ENCODE data around the gene TRPM3. TPM values are rescaled to one million over a fixed set of nuclear protein-coding genes. Genes with fewer than 3 reads are reported as not detected.

TRPM3 gene
- total and polyA plus RNA-seq, 2 of the 13 experiments (the other 11 are each of a cell fraction or from before 2014, with no cell fraction given), result not detected

DNA sequence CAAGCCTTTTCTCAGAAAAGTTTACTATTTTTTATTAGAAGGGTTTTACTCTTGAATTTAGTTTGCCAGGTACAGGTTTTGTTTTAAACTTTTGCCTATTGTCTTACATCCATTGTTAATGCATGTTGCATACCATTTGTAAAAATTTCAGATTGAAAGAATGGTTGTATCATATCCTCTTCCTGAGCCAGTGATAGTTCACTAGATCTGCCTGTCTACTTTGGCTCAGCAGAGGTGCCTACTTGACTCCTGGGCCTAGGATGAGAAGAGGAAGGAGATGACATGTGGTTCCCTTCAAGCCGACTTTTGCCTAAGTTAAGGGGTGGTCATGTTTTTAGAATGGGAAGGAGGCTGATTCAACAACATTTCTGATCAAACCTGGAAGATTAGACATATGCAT, 232.9 kb downstream of the TRPM3 start:
- ChIA-PET CTCF (ENCODE audit: low intra/inter-chr PET ratio, low total read pairs) (no interaction called here), POLR2A (no interaction called here)
- in situ Hi-C loops (cut with HindIII; ENCODE audit: extremely low pct_ligation_motif_present, low pct_unique_long_range_greater_than_20kb) (no loop called here), intact Hi-C loops (cut with micrococcal nuclease; ENCODE audit: unreplicated experiment) (no loop called here)
- Histone ChIP-seq H3K4me1 (ENCODE audit: insufficient read depth, low read length) (no peaks in the 10 kb centered on the region), H3K4me2 (ENCODE audit: low read depth, low read length) (no peak overlapping the region), H3K9me3 (ENCODE audit: low read length) (no peaks in the 10 kb centered on the region), H3K27ac (ENCODE audit: extremely low read length, insufficient read depth, low read length) (no peak overlapping the region), H3K27me3 (ENCODE audit: control insufficient read depth in 1 of 2, insufficient read depth in 2 of 2, low read length in 2 of 2) (no peaks in the 10 kb centered on the region), H3K4me3 (replicated peaks in 1 of 3; ENCODE audit: insufficient read depth in 1 of 3, low read depth in 2 of 3, low read length in 3 of 3) (no peak overlapping the region), H3K79me2 (ENCODE audit: insufficient read depth, low read length) (no peaks in the 10 kb centered on the region), H4K20me1 (ENCODE audit: insufficient read depth, low read length) (no peaks in the 10 kb centered on the region), H3K36me3 (replicated peaks in 1 of 2; ENCODE audit: control insufficient read depth in 1 of 2, insufficient read depth in 2 of 2, low read length in 2 of 2) (no peaks in the 10 kb centered on the region), H3K9ac (ENCODE audit: insufficient read depth, low read depth, low read length) (no peak overlapping the region), H2AFZ (ENCODE audit: low read length) (no peak overlapping the region)
- ATAC-seq, result no peak
- FAIRE-seq, result no peak
- 0% methylated on average over 1 of the region's 1 CpG for WGBS (ENCODE audit: low lambda C conversion rate)
- no peak for DNase-seq (ENCODE audit: low spot score)
- BruUV-seq (replicated peaks), result no TSS peak
- TF ChIP-seq ZNF792 (CRISPR knock-in tag; IDR thresholded peaks at IDR 0.05) (no peak), ZNF776 (CRISPR knock-in tag; IDR thresholded peaks at IDR 0.05) (no peak), NKX3-1 (CRISPR knock-in tag; IDR thresholded peaks at IDR 0.05) (no peak), SP4 (CRISPR knock-in tag; IDR thresholded peaks at IDR 0.05) (no peak), RELA (CRISPR knock-in tag; IDR thresholded peaks at IDR 0.05) (no peak), CBX1 (IDR thresholded peaks at IDR 0.05; ENCODE audit: low read depth) (no peak), KDM1A (CRISPR knock-in tag; IDR thresholded peaks at IDR 0.05) (no peak), NCOR1 (IDR thresholded peaks at IDR 0.05; ENCODE audit: borderline replicate concordance, low read length) (no peak), ZNF260 (CRISPR knock-in tag; IDR thresholded peaks at IDR 0.05; ENCODE audit: borderline replicate concordance, low read depth) (no peak)
- TF ChIP-seq, protein P1, sequence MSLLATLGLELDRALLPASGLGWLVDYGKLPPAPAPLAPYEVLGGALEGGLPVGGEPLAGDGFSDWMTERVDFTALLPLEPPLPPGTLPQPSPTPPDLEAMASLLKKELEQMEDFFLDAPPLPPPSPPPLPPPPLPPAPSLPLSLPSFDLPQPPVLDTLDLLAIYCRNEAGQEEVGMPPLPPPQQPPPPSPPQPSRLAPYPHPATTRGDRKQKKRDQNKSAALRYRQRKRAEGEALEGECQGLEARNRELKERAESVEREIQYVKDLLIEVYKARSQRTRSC (CRISPR knock-in tag; IDR thresholded peaks at IDR 0.05; ENCODE audit: low read depth), result no peak
- TF ChIP-seq, protein P2, sequence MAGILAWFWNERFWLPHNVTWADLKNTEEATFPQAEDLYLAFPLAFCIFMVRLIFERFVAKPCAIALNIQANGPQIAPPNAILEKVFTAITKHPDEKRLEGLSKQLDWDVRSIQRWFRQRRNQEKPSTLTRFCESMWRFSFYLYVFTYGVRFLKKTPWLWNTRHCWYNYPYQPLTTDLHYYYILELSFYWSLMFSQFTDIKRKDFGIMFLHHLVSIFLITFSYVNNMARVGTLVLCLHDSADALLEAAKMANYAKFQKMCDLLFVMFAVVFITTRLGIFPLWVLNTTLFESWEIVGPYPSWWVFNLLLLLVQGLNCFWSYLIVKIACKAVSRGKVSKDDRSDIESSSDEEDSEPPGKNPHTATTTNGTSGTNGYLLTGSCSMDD (CRISPR knock-in tag; IDR thresholded peaks at IDR 0.05), result no peak
- TF ChIP-seq, protein P3, sequence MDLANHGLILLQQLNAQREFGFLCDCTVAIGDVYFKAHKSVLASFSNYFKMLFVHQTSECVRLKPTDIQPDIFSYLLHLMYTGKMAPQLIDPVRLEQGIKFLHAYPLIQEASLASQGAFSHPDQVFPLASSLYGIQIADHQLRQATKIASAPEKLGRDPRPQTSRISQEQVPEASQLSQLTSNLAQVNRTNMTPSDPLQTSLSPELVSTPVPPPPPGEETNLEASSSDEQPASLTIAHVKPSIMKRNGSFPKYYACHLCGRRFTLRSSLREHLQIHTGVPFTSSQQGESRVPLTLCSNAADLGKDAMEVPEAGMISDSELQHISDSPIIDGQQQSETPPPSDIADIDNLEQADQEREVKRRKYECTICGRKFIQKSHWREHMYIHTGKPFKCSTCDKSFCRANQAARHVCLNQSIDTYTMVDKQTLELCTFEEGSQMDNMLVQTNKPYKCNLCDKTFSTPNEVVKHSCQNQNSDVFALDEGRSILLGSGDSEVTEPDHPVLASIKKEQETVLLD (CRISPR knock-in tag; IDR thresholded peaks at IDR 0.05; ENCODE audit: low read depth), result no peak
- TF ChIP-seq, protein P4, sequence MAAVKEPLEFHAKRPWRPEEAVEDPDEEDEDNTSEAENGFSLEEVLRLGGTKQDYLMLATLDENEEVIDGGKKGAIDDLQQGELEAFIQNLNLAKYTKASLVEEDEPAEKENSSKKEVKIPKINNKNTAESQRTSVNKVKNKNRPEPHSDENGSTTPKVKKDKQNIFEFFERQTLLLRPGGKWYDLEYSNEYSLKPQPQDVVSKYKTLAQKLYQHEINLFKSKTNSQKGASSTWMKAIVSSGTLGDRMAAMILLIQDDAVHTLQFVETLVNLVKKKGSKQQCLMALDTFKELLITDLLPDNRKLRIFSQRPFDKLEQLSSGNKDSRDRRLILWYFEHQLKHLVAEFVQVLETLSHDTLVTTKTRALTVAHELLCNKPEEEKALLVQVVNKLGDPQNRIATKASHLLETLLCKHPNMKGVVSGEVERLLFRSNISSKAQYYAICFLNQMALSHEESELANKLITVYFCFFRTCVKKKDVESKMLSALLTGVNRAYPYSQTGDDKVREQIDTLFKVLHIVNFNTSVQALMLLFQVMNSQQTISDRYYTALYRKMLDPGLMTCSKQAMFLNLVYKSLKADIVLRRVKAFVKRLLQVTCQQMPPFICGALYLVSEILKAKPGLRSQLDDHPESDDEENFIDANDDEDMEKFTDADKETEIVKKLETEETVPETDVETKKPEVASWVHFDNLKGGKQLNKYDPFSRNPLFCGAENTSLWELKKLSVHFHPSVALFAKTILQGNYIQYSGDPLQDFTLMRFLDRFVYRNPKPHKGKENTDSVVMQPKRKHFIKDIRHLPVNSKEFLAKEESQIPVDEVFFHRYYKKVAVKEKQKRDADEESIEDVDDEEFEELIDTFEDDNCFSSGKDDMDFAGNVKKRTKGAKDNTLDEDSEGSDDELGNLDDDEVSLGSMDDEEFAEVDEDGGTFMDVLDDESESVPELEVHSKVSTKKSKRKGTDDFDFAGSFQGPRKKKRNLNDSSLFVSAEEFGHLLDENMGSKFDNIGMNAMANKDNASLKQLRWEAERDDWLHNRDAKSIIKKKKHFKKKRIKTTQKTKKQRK (IDR thresholded peaks at IDR 0.05; ENCODE audit: low read length), result no peak
- TF ChIP-seq, protein P5, sequence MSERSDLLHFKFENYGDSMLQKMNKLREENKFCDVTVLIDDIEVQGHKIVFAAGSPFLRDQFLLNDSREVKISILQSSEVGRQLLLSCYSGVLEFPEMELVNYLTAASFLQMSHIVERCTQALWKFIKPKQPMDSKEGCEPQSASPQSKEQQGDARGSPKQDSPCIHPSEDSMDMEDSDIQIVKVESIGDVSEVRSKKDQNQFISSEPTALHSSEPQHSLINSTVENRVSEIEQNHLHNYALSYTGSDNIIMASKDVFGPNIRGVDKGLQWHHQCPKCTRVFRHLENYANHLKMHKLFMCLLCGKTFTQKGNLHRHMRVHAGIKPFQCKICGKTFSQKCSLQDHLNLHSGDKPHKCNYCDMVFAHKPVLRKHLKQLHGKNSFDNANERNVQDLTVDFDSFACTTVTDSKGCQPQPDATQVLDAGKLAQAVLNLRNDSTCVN (CRISPR knock-in tag; IDR thresholded peaks at IDR 0.05; ENCODE audit: borderline replicate concordance), result no peak
- TF ChIP-seq, protein P6, sequence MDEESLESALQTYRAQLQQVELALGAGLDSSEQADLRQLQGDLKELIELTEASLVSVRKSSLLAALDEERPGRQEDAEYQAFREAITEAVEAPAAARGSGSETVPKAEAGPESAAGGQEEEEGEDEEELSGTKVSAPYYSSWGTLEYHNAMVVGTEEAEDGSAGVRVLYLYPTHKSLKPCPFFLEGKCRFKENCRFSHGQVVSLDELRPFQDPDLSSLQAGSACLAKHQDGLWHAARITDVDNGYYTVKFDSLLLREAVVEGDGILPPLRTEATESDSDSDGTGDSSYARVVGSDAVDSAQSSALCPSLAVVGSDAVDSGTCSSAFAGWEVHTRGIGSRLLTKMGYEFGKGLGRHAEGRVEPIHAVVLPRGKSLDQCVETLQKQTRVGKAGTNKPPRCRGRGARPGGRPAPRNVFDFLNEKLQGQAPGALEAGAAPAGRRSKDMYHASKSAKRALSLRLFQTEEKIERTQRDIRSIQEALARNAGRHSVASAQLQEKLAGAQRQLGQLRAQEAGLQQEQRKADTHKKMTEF (CRISPR knock-in tag; IDR thresholded peaks at IDR 0.05), result no peak
- TF ChIP-seq, protein P7, sequence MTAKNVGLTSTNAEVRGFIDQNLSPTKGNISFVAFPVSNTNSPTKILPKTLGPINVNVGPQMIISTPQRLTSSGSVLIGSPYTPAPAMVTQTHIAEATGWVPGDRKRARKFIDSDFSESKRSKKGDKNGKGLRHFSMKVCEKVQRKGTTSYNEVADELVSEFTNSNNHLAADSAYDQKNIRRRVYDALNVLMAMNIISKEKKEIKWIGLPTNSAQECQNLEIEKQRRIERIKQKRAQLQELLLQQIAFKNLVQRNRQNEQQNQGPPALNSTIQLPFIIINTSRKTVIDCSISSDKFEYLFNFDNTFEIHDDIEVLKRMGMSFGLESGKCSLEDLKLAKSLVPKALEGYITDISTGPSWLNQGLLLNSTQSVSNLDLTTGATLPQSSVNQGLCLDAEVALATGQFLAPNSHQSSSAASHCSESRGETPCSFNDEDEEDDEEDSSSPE (CRISPR knock-in tag; IDR thresholded peaks at IDR 0.05), result no peak

All from HepG2 (cell line).